GM19099 (cell line): ENCODE data around the gene HOXA9.

Experiments used
- POLR2A ChIP-seq: IDR thresholded peaks from 3 replicates; pipeline ENCODE4 v1.6.1; 2011; ENCODE audit warnings: low read depth; ENCODE audit not compliant: insufficient read length; ENCODE audit errors: extremely low read depth

HOXA9 gene

DNA sequence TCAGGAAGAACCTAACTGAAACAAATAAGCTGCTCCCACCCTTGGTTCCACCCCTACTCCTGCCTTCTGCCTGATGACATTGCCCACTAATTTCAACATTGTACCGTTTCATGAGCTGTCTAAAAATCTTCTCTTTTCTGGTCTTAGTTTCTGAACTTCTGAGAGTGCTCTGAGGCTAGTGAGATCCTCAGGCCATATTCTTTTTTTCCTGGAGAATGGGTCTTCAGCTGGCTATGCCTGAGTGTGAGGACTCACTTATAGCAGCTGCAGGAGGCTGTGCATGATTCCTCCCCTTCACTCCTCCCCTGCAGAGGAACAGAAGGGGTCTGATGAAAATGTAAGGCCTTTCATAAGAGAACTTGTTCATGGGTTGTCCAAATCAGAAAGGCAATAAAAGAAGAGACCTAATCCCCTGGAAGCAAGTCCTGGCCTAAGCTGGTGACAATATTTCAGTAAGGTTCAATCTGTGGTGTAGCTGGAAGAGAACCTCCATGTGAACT lies 45.9 kb downstream of the HOXA9 start:
- no peak for TF ChIP-seq POLR2A

DNA sequence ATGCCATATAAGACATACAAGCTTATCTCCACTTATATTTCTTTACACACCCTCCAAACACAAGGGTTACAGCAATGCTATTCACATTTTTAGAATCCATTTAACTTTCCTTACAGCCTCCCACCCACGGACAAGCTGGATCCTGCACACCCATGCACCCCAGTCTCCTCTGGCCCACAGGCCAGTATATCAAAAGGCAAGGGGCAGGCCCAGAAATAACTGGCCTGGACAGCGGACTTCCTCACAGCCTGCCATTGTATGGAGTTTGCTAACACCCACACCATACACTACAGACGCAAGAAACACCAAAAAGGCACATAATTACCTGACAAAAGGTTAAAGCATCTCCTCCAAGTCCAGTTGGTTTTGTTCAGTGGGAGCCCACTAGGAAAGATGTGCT lies 46.8 kb downstream of the HOXA9 start:
- no peak for TF ChIP-seq POLR2A

DNA sequence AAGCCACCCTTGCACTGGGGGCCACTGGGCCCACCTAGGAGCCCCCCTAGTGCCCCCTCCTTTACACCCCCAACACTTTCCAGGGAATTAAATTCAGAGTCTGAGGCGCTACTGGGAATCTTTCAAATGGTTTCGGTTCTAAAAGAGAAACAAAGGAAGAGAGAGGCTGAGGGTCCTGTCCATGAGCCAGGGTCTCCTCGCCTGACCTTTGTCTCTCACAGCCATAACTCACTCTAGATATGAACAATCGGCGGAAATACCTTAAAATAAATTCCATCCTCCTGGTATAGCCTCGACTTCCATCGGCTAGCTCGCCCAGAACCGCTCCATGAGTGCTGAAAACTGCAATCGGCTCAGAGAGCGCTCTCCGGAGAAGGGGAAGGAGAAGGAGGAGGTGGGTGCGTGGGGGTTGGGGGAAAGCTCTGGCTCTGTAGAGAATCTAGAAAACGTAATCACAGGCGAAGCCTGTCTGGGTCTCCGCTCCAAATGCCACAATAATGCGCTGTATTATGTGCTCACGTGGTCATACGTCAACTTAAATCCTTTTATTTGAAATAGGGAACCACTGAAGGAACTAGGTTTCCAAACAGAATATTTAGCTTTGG lies 47.3 kb downstream of the HOXA9 start:
- no peak for TF ChIP-seq POLR2A

DNA sequence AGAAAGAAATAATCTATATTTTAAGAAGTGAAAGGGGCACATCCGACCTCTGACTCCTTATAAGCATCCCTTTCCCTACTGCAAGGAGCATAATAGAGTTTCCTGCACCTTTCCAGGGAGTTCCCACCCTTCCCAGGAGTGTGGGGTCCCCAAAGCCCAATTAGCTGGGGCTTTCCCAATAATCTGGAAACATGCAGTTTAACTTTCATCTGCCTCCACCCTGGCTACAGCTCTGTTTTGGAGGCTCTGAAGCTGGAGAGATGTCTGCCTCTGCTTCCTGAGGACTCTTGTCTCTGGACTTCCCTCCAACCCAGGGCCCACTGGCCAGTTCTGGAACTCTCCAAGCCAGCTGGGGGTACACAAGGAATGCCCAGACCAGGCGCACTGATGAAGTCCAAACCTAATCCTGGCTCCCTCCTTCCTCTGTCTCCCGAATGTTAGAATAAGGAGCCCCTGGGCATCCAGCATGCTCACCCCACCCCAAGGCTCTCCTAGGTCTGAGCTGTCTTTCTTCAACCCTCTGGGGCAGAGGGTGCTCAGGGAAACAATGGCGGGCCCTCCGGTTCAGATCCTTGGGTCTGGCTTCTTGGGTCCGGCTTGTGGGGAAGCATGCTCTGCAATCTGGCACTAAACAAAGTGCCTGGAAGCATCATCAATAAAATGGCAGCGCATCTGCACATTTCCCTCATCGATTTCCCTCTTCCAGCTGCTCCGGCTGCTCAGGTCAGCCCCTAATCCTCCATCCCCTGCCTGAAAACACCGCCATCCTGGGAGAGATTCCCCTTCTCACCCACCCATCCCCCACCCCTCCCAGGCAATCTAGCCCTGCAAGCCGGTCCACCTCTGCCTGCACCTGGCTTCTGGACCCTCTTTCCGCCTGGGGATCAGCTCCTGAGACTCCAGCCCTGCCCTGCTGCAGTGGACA lies 48.1 kb downstream of the HOXA9 start:
- TF ChIP-seq POLR2A = no peak

DNA sequence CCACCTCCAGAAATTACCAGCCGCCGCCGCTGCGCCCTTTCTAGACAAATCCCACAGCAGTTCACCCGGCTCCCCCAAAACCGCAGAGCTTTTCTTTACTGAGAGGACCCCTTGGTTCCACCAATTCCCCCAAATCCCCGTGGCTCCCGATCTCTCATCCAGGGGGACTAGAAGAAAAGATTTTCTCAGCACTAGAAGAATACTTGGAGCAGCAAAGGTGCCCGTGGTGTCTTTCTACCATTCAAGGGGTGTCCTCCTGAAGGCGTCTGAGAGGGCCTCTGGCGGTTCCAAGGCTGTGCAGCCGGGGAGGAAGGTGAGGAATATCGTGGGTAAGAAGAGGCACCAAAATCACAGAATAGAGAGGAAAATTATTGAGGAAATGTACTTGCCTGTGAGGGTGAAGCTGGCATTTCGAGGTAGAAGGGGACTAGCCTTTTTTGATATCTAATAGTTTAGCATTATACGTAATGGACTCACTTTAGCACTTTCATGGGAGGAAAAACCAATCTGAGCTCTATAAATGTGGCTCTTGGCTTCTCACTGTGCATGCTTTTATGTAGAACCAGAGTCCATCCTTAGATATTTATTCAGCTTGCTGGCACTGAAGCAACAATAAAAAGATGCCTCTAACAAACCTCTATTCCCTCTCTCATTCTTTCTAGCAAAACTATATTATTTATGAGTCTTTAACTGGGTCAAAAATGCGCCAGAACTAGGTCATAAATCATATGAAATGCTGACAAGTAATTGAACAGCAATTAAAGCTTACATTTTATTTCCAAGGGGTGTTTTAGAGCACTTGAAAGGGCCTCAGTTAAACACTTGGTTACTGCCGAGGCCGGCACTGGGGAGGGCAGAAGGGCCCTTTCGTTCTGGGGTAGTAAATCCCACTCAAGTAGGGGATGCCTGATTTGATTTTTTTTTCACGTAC lies 49.0 kb downstream of the HOXA9 start:
- TF ChIP-seq POLR2A = no peak

DNA sequence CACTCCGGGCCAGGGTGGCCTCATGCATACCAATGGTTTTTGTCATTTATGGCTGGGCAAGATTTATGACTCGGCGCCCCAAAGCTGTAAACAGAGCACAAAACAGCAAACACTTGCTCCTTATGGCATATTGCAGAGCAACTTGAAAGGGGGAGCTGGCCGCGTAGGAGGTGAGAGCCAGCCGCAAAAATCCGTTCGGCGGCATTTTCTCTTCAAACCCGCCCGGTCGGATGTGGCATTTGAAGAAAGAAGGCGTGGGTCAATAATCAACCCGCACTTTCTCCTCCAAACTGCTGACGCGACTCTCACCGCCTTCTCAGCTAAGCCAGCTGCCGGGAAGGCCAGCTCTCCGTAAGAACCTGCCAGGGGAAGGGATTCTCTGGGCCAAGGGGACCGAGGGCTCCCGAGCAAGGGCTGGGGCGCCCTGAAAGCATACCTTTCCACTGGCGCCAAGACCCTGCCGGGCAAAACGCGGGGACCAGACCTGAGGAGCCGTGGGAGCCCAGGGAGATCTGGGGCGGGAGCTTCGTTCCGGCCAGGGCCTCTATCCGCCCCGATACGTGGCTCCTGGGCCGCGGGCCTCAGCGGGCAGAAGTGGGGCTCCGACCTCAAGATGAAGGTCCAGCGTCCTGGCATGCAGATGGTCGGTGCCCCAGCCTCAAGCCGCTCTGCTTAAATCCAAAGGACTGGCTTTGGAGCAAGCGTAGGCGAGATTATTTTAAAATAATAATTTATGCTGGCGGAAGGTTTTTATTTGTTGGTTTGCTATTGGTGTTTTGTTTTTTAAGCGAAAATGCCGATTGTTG lies 49.9 kb downstream of the HOXA9 start:
- TF ChIP-seq POLR2A = no peak

DNA sequence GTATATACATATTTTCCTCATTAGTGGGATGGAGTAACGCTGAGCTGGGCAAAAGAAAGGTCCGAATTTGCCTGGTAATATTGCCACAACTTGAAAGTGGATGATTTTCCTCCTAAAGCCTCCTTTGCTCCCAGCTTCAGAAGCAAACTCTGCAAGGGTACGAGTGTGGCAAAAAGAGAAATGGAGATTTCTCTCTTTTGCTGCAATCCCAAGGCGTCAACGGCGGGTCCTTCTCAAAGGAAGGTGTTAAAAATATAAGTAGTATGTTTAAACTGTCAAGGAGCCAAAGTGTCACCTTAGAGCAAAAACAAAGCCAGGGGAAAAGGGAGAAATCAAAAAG lies 50.5 kb downstream of the HOXA9 start:
- TF ChIP-seq POLR2A = no peak

DNA sequence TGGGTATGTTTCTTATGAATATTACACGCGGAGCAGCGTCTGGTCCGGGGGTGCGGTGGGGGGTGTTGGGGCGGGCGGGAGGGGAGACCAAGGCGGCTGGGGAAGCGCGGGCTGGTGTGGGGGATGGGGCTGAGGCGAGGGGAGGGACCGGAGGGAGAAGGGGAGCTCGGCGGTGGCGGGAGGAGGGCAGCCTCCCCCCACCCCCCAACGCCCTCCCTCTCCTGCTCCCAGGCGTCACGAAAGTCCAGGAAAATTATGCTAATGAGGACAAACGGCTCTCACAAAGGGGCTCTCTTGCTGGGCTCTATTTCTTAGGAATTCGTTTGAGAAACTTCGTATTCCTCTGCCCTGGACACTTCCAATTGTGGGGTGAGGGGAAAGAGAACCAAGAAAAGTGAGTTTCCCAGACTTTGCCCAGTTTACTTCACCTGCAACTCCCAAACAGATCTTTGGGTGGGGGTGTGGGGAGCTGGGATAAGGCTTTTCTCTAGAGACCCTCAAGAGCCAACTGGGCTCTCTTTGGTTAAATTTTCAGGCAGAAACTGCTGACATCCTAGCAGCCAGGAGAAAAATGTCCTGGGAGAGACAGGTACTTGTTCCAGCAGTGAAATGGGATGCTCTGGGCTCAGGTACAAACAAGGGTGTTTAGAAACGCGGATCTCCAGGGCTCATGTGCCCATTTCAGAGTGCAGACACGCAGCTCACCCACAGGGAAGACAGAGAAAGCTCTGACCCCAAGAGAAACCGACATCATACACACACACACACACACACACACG lies 51.2 kb downstream of the HOXA9 start:
- no peak for TF ChIP-seq POLR2A

DNA sequence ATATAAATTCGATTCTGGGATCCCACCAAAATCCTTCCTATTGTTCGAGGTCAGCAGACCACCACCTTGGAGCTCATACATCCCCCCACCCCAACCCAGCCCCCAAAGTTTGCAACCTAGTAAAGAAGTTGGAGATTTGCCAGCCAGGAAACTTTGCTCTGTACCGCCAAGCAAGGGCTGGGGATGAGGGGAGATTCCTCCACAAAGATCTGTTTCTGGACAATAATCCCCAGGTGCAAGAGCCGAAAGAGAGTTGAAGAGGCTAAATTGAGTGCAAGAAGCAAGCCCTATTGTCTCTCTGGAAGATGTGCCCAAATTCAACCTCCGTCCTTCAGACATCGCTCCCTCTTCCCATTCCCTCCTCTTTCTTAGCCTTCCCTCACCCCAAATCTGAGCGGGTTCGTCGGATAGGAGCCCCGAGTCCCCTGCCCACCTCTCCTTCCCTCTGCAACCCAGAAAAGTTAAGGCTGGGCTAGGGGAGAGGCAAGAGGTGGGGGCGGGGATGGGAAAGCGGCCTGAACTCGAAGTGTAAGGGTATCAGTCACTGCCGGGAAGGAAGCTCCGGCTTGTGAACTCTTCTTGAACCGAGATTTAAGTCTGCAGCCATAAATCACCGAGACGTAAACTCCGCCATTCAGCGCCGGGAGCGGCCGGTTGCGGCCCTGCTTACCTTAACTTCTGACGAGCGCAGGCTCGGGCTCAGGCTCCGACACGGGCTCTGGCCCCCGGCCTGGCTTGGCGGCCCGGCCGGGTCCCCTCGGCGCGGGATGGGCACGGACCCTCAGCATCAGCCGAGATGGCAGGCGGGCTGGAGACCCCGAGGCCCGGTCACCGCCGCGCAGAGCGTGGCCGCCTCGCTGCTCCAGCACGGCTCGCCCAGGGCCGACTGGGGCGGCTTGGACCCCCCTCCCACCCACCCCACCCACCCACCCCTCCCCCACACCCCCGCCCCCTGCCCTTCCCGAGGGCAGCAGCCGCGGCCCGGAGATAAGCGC lies 52.1 kb downstream of the HOXA9 start:
- no peak for TF ChIP-seq POLR2A
